NCI-H345 treated with DMSO at 0.1 percent for 48 hours (cell line): Measurements from ENCODE around the gene TMEM98.
"Not testable (repeated sequence)": the region's sequence is repeated elsewhere in the genome, so short reads cannot be mapped to it uniquely, and the experiment has no call there.

Source experiments
- DNase-seq: peaks from one replicate; lab custom pipeline; 2025; ENCODE audit not compliant: unreplicated experiment; lab: John Stamatoyannopoulos, UW

The TMEM98 gene

DNA sequence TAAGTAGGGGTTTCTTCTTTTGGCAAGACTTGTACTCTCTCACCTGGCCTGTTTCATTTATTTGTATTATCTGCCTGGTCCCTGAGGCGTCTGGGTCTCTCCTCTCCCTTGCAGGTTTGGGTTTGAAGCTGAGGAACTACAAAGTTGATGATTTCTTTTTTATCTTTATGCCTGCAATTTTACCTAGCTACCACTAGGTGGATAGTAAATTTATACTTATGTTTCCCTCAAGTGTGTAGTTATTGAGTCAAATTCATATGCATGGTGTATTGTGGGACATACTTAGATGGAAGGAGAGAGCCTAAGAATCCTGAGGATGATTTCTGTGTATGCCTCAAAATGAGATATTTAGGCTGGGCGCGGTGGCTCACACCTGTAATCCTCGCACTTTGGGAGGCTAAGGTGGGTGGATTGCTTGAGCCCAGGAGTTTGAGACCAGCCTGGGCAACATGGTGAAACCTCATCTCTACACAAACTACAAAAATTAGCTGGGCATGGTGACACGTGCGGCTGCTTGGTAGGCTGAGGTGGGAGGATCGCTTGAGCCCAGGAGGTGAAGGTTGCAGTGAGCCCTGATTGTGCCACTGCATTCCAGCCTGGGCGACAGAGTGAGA lies 13.6 kb downstream of the TMEM98 start:
- no peak for DNase-seq

DNA sequence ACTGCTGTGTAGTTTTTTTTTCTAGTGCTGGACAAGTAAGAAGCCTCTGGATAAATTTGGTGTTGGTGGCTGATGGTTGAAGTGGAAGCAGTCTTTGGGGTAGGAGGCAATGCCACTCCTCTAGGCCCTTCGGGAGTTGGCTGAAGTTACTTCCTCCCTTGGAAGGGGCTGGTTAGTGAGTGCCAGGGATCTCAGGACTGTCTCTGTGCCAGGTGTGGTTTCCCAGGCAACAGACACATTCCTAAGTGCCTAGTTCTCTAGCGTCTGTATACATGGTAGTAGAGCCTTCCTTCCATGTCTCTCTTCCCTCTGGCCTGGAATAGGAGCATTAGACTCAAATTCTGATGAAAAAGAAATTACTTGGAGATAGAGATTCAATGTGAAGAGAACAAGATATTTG lies 15.3 kb downstream of the TMEM98 start:
- DNase-seq = no peak

DNA sequence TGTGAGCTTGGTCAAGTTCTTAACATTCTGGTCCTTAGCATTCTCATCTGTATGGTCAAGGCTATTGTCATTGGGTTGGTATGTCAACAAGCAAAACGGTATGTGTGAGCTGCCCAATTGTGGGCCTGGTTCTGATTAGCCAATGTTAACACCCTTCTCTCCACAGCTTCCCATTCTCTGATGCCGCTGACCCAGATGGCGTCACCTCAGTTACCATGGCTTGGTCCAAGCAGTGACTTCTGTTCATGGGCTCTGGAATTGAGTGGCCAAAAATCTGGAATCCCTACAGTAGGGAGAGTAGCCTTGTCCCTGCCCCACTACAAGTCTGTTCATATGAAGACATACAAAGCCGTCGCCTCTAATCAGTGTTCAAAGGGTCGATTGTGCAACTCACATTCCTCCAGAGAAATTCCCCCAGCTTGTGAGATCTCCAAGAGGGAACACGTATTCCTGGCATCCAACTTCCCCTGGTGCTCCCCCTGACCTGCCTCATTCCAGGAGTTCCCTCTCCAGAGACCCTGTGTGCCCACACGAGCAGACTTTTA lies 15.8 kb downstream of the TMEM98 start:
- DNase-seq = no peak

DNA sequence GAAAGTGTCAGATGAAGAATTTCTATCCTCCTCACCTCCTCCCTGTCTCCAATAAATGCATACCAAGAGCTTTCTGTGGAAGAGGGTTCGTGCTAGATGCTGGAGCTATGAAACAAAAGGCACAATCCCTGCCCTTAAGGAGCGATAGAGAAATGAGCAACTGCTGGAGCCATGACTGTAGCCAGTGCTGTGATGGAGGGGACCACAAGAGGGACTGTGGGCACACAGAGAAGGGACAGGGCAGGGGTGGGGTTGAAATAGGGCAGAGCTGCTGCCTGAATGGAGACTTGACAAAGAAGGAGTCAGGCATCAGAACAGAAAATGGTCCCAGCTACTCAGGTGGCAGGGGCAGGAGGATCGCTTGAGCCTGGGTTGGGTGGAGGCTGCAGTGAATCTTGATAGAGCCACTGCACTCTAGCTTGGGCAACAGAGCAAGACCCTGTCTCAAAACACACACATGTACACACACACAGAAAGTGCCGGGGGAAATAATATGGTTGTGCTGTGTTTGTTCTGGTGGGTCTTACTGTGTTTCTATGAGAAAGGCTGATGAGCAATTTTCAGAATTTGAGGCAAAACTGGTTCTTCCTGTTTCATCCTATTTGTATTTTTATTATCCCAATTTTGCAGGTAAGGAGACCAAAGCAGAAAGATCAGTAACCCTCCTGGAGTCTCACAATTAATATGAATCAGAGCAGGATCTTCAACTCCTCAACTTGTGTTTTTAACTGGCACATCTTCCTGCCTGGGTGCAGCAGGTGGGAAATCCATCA lies 16.5 kb downstream of the TMEM98 start:
- DNase-seq = no peak

DNA sequence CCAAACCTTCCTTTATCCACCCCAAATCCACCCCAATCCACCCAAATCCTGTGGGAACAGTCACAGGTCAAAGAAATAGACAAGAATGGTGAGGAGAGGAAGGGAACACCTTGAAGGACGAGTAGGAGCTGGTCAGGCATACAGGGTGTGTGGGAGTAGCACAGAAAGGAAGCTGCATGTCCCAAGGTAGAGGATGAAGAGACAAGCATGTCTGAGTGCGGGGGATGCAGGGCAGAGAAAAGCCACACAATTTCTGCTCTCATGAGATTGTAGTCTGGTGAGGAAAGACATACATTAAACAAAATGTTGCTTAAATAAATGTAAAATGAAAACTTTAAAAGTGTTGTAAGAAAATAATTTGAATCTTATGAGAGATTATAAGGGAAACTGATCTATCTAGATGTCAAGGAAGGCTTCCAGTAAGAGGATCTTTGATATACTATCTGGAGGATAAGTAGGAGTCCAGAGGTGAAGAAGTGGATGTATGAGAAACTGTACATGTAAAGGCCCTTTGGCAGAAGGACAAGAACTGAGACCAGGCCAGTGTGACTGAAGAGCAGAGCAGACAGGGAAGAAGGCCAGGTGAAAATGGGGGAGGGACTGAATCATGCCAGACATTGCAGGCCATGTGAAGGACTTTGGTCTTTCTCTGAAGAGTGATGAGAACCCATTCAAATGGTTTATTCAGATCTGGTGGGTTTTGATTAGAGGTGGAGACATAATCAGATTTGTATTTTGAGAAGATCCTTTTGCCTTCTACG lies 18.6 kb downstream of the TMEM98 start:
- no peak for DNase-seq

DNA sequence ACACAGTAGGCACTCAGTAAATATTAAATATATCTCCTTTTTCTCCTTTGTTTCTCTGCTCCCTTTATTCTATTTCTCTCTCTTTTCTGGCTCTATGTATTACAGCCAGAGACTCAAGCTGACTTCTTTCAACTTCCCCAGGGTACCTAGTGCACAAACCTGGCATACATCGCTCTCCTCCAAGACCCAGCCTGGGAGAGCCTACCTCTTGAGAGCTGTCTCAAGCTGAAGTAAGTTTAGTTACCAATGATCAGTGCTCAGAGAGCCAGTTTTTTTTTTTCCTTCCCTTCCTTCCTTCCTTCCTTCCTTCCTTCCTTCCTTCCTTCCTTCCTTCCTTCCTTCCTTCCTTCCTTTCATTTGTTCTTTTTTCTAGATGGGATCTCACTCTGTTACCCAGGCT lies 19.8 kb downstream of the TMEM98 start:
- DNase-seq = no peak

DNA sequence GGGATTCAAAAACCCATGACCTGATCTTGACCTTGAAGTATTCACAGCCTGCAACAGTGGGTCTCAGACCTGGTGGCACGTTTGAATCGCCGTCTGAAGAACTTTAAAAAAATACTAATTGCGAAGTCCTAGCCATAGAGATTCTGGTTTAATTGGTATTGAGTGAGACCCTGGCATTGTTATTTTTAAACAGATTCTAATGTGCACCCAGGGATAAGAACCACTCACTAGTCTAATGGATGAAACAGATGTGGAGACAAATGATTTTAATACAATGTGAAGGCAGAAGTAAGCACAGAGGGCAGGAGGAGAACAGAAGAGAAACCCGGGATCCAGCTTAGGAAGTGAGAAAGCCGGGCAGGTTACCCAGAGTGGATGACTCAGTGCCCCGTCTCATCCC lies 21.2 kb downstream of the TMEM98 start:
- no peak for DNase-seq

DNA sequence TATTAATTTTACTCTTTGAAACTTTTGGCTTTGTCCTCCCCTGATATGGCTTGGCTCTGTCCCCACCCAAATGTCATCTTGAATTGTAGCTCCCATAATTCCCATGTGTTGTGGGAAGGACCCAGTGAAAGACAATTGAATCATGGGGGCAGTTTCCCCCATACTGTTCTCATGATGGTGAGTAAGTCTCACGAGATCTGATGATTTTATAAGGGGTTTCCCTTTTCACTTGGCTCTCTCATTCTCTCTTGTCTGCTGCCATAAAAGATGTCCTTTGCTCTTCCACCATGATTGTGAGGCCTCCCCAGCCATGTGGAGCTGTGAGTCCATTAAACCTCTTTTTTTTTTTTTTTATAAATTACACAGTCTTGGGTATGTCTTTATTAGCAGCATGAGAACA lies 24.5 kb downstream of the TMEM98 start:
- not testable (repeated sequence) for DNase-seq

DNA sequence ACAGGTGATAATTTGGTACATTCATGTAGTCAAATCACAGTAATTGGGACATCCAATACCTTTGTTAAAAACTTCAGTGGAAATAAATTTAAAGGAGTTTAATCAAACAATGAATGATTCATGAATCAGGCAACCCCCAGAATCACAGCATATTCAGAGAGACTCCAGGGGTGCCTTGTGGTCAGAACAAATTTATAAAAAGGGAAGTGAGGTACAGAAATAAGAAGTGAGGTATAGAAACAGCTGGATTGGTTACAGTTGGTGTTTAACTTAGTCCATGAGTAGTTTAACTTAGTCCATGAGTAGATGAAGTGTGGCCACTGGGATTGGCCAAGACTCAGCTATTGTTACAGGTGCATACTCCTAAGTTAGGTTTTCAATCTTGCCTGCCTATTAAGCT lies 25.1 kb downstream of the TMEM98 start:
- DNase-seq = no peak

DNA sequence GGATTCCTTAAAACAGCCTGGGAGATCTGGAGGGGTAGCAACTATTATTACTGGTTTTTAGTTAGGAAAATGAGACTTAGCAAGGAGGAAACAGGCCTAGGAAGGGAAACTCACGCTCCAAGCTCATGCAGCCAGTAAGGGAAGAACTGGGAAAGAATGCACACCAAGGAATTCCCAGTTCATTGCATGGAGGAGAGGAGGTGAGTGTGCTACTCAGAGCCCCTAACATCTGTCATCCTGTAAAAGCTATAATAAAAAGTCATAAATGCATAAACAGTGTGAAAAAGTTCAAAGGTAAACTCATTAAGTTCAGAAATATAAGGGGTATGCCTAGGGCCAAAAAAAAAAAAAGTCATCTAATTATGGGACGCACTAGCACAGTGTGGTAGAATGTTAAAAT lies 25.9 kb downstream of the TMEM98 start:
- no peak for DNase-seq

DNA sequence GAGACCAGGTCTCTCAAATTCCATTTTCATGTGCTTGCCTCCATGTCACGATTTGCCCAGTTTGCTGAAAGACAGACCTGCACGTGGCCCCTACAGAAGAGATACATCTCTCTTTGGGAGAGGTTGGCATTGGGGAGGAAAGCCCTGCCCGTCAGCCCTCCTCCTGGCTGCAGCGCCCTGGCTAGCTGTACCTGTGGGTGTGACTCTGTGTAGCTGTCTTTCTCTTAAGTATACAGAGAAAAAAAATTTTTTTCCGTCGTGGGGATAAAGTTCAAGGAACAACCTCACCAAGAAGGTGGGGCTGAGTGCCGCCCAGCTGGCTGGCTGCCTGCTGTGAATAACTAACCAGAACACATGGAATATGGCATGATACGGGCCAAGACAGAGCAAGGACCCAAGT lies 26.5 kb downstream of the TMEM98 start:
- no peak for DNase-seq

DNA sequence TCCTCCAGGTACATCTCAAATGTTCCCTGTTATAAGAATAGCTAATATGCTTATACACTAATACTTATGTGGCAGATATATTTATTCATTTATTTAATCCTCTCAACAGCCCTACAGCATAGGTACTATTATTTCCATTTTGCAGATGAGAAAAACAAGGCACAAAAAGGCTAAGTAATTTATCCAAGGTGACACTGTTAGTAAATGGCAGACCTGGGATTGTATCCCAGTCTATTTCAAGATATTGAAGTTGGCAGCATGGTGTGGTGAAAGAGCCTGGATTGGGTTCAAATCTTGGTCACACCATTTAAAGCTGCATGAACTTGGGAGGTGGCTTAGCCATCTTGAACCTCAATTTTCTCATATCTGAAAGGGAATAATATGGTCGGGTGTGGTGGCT lies 27.2 kb downstream of the TMEM98 start:
- DNase-seq = no peak

DNA sequence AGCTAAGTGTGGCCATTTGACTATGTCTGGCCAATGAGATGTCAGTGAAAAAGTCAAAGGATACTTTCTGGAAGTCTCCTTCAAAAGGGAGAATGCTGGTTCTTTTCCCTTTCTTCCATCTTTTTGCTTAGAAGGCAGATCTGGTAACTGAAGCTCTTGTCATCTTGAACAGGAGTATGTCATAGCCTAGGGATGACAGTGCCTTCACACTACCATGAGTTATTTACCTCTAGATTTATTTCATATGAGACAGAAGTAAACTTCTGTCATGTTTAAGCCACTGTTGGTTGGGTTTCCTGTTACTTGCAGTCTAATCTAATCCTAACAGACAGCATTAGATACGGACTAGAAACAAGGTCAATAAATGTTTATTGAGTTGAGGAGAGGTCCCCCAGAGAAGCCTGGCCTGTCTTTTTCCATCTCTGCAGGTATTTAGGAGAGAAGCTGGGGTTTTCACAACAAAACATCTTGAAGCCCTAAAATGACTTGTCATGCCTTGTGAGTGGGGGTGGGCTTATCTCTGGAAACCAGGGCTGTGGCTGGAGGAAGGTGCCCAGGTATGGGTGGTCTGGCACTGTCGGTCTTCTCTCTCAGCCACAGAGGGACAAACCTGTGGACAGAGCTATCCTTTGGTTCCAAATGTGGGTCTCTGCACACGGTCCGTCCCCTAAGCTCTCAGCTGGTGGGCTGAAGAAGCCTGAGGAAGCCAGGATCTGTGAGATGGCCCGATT lies 28.5 kb downstream of the TMEM98 start:
- no peak for DNase-seq

DNA sequence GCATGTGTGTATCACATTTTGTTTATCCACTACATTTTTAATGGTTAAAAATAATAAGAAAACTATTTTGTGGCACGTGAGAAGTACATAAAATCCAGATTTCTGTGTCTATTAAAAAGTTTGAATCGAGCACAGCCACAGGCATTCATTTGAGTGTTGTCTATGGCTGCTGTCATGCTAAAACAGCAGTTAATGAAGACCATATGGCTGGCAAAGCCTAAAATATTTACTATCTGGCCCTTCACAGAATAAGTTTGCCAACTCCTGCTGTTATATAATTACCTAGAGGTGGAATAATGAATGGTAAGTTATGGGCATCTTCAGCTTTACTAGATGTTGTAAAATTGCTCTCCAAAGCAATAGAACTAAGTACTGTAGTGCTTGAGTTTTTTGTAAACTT lies 30.5 kb downstream of the TMEM98 start:
- DNase-seq = peak; percentile 4

DNA sequence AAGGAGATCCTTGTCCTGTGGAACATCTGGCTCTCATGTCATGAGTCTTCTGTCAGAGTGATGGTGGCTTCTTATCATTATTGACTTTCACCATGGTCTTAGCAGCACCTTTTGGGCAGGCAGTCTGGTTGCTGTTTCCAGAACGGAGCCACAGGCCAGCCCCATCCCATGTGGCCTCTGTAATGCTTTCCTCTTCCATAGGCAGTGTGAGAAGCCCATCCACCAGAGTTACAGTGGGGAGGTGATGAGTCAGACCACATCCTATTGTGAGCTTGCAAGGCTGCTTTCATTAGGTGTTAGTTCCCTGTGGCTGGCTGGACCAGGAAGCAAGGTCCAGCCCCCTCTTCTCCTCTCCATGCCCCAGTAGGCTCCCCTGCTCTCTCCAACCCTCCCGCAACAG lies 32.9 kb downstream of the TMEM98 start:
- DNase-seq = peak; percentile 24

DNA sequence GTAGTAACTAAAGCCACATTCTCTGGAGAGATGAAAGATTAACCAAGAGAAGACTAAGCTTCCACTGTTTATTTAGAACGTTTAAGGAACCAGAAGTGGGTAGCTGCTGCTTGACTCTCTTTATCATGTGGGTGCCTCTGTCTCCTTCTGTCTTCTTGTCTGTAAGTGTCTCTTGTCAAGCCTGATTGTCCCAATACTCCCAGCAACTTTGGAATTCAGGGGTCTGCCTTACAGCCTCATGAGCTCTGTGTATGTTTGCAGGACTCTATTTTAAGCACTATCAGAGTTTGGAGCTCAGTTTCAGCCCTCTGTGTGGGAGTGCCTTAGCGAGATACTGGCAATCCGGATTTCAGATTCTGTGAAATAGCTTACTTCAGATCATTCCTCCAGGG lies 34.4 kb downstream of the TMEM98 start:
- no peak for DNase-seq

DNA sequence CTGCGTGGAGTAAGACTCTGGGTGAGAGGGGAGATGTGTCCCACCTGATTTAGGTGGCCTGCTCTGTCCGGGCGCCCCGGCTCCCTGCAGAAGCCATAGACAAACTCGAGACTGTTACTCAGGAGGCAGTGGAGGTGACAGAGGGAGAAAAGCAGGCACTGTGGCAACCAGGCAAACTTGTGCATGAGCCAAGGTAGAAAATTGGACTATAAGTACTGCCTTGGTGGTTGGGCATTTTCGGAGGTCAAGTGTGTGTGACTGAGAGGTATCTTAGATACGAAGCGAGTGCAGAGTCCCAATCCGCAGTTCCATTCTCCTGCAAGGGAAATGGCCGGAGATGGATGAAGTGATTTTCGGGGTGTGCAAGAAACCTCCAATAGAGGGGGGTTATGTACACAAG lies 36.6 kb downstream of the TMEM98 start:
- DNase-seq = no peak

DNA sequence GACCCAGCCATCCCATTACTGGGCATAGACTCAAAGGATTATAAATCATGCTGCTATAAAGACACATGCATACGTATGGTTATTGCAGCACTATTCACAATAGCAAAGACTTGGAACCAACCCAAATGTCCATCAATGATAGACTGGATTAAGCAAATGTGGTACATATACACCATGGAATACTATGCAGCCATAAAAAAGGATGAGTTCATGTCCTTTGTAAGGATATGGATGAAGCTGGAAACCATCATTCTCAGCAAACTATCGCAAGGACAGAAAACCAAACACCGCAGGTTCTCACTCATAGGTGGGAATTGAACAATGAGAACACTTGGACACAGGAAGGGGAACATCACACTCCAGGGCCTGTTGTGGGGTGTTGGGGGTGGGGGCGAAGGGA lies 41.3 kb downstream of the TMEM98 start:
- DNase-seq = not testable (repeated sequence)

DNA sequence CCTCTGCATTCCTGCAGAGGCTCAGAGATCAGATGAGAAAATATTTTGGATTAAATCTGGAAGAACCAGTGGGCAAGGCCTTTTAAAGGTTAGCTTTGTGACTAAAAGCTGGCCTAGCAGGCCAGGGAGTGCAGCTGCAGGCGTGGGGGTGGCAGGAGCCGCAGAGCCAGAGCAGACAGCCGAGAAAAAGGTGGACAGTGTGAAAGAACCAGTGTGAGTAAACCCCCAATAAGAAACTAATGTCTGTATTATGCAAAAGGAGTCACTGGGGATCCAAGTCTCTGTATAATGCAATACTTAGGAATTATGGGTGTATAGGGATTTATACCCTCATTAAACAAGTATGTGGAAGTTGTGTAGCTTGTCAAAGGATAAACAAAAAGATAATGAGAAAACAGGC lies 42.3 kb downstream of the TMEM98 start:
- no peak for DNase-seq

DNA sequence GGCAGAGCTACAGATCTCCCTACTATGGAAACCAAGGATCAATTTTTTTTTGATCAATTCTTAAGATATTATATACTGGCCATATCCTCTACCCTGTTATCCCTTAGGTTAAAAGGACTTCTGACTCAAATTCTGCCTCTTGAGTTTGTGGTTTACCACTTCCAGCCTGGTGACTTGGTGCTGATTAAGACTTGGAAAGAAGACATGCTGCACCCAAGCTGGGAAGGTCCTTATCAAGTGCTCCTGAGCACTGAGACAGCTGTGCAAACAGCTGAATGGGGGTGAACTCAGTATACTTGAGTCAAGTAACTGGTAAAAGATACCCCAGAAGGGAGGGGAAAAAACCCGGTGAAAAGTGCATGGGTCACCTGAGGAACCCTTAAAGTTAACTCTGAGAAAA lies 43.2 kb downstream of the TMEM98 start:
- DNase-seq = no peak

DNA sequence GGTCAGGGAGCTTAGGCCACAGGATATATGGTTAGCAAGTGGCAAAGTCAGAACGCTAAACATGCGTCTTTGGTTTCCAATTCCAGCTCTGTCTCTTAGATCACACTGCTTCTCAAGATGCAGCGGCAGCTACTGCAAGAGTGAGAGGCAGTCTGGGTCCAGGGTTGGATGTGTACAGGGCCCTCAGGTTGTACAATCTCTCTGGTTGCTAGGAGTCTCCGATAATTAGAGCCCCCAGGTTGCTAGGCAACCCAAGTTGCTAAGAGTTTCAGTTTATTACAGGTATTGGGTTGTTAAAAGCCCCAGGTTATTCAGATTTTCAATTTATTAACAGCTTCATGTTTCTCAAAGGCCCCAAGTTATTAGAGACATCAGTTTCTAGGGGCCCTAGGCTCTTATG lies 48.2 kb downstream of the TMEM98 start:
- no peak for DNase-seq
